ENCODE data around the gene UBL7.

DNA sequence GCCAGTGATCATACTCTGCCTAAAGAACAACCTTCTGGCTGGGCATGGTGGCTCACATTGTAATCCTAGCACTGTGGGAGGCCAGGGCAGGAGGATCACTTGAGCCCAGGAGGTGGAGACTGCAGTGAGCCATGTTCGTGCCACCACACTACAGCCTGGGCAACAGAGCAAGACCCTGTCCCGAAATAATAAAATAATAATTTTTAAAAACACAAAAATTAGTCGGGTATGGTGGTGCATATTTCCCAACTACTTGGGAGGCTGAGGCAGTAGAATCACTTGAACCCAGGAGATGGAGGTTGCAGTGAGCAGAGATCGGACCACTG, 45.5 kb upstream of the UBL7 start:
- TF ChIP-seq, protein P1, sequence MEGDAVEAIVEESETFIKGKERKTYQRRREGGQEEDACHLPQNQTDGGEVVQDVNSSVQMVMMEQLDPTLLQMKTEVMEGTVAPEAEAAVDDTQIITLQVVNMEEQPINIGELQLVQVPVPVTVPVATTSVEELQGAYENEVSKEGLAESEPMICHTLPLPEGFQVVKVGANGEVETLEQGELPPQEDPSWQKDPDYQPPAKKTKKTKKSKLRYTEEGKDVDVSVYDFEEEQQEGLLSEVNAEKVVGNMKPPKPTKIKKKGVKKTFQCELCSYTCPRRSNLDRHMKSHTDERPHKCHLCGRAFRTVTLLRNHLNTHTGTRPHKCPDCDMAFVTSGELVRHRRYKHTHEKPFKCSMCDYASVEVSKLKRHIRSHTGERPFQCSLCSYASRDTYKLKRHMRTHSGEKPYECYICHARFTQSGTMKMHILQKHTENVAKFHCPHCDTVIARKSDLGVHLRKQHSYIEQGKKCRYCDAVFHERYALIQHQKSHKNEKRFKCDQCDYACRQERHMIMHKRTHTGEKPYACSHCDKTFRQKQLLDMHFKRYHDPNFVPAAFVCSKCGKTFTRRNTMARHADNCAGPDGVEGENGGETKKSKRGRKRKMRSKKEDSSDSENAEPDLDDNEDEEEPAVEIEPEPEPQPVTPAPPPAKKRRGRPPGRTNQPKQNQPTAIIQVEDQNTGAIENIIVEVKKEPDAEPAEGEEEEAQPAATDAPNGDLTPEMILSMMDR (IDR thresholded peaks at IDR 0.05; ENCODE audit: poor library complexity): no peak
- TF ChIP-seq EZH2 (IDR thresholded peaks at IDR 0.05; ENCODE audit: borderline replicate concordance): no peak
